MCF 10A (cell line): ENCODE measurements around the gene RAB40A. TPM values are rescaled to one million over a fixed set of nuclear protein-coding genes. Genes with fewer than 3 reads are reported as not detected.
"Not testable (repeated sequence)": the region's sequence is repeated elsewhere in the genome, so short reads cannot be mapped to it uniquely, and the experiment has no call there.

Experiments
- BruUV-seq: library from RNA; stranded (reverse); fragments of 400-500 nt; replicated peaks from 2 replicates; lab custom pipeline; 2021; lab: Mats Ljungman, UMichigan
- CTCF ChIA-PET: fragments of 300-600 bp; sonication (Branson Sonifier 250); formaldehyde crosslinking; extraction: SDS; loops from one replicate; lab custom pipeline; 2021; ENCODE audit warnings: antibody characterized with exemption, inconsistent platforms; lab: Yijun Ruan, JAX
- POLR2A ChIA-PET: fragments of 300-600, 350-650 bp; sonication (Branson Sonifier 250); formaldehyde crosslinking; extraction: SDS; loops from one replicate; lab custom pipeline; 2020; ENCODE audit warnings: antibody characterized with exemption, inconsistent platforms; lab: Yijun Ruan, JAX
- DNase-seq: peaks from one replicate; pipeline ENCODE4 v3.0.0-alpha.2; 2018; ENCODE audit not compliant: unreplicated experiment
- H3K27ac Mint-ChIP-seq: one replicate; pipeline ENCODE4 v1.8.0; 2022; ENCODE audit warnings: mild to moderate bottlenecking, low read depth, mixed read lengths; ENCODE audit not compliant: unreplicated experiment
- H3K27me3 Mint-ChIP-seq: one replicate; pipeline ENCODE4 v1.8.0; 2022; ENCODE audit warnings: mixed read lengths; ENCODE audit not compliant: insufficient read depth, unreplicated experiment
- H3K36me3 Mint-ChIP-seq: one replicate; pipeline ENCODE4 v1.8.0; 2022; ENCODE audit warnings: mild to moderate bottlenecking, moderate library complexity, mixed read lengths; ENCODE audit not compliant: insufficient read depth, unreplicated experiment
- H3K4me1 Mint-ChIP-seq: one replicate; pipeline ENCODE4 v1.8.0; 2022; ENCODE audit warnings: mixed read lengths; ENCODE audit not compliant: insufficient read depth, unreplicated experiment
- H3K4me3 Mint-ChIP-seq: one replicate; pipeline ENCODE4 v1.8.0; 2022; ENCODE audit warnings: mild to moderate bottlenecking, moderate library complexity, mixed read lengths; ENCODE audit not compliant: unreplicated experiment
- H3K9me3 Mint-ChIP-seq: one replicate; pipeline ENCODE4 v1.8.0; 2022; ENCODE audit warnings: mixed read lengths; ENCODE audit not compliant: unreplicated experiment
- CTCF ChIP-seq: fragments of 200-600 bp; IDR thresholded peaks from one replicate; pipeline ENCODE4 v1.8.0; 2022; ENCODE audit warnings: antibody characterized with exemption, mild to moderate bottlenecking; ENCODE audit not compliant: unreplicated experiment
- intact Hi-C: fragments of 100-400 bp; cut with micrococcal nuclease; formaldehyde crosslinking; loops from 2 replicates; pipeline ENCODE4 v1.14.1; 2022
- total RNA-seq: library from RNA; stranded (reverse); gene quantifications from 2 replicates; pipeline ENCODE4 v1.2.3, GENCODE V29; 2022

RAB40A gene
- total RNA-seq, 1 experiment from 2014 or later: not detected

DNA sequence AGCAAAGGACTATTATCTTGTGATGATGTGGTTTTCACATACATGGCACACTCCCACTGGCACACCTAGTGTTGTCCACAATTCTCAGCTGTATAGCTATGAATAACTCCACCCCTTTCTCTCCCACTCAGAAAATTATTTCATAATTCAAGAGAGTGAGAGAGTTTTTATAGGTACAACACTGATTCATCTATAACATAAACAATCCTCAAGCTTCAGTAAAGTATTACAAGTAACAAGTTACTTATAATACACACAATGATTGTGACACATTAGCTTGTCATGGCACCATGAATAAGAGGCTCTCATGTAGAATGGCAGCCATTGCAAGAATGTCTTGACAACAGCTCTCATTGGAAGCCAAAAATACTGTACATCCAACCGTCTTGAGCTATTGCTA, 43.9 kb downstream of the RAB40A start:
- ChIA-PET CTCF (interaction anchor here (0.5 to 1.0 kb wide), 3 partner anchors 10 to 35 kb away, joined by 3 read pairs; no protein-coding TSS in a partner anchor), POLR2A (no interaction called here)
- H3K9me3 Mint-ChIP-seq: no peaks in the 10 kb centered on the region
- intact Hi-C loops: no loop called here
- DNase-seq: peak; percentile 59
- H3K36me3 Mint-ChIP-seq: no peaks in the 10 kb centered on the region
- no peaks in the 10 kb centered on the region for H3K4me1 Mint-ChIP-seq
- TF ChIP-seq CTCF: no peak
- BruUV-seq: no TSS peak
- no peak overlapping the region for H3K27ac Mint-ChIP-seq
- H3K4me3 Mint-ChIP-seq: no peak overlapping the region
- peaks cover 25% of the 10 kb centered on the region for H3K27me3 Mint-ChIP-seq

DNA sequence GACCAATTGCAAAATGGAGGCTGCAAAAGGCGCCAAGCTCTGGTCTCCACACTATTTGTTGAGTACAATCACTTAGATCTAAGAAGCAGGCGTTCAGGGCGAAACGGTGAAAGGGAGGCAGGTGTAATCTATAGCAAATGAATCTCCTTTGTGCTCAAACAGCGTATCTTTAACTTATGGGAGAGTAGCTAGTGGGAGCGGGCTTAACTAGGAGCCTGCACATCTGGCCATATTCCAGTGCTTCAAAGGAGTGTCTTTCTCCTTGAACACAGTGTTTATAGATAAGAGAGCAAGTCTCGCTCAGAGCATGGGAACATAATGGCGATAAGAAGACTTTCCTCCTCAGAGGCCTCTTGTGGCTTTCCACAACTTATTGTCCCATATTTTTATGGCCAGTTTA, 49.3 kb downstream of the RAB40A start:
- H3K27me3 Mint-ChIP-seq: peaks cover 36% of the 10 kb centered on the region
- H3K27ac Mint-ChIP-seq, H3K4me1 Mint-ChIP-seq, BruUV-seq, H3K36me3 Mint-ChIP-seq, H3K4me3 Mint-ChIP-seq, DNase-seq, H3K9me3 Mint-ChIP-seq, POLR2A ChIA-PET: not testable (repeated sequence)
- intact Hi-C loops: loop anchor here (10.0 kb wide), 1 partner anchor 515 kb away; no protein-coding TSS in a partner anchor
- CTCF ChIA-PET: interaction anchor here (1.0 kb wide), 1 partner anchor 126 kb away, joined by 4 read pairs; no protein-coding TSS in a partner anchor

DNA sequence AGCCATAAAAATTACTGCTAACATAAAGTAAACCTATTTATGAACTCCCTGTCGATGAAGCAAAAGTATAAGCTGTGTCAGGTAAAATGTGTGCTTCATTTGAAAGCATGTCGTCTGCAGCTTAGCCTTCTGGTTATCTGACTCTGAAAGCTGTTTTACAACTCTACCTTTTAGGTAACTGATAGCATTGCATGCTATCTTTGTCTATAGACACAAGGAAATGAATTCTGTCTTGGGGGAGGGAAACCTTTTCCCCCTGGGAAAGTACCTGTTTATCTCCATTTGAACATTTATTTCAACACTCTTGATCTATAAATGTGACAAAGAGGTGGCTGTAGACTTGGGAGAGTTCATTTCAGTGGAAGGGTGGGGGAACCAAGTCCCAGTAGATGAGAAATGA, 51.4 kb downstream of the RAB40A start:
- intact Hi-C loops: loop anchor here (10.0 kb wide), 1 partner anchor 513 kb away; no protein-coding TSS in a partner anchor
- Mint-ChIP-seq H3K4me1 (peaks cover 5% of the 10 kb centered on the region), H3K27me3 (peaks cover 48% of the 10 kb centered on the region), H3K9me3 (no peaks in the 10 kb centered on the region), H3K27ac (no peak overlapping the region), H3K36me3 (no peaks in the 10 kb centered on the region), H3K4me3 (no peak overlapping the region)
- CTCF ChIA-PET: interaction anchor here (0.6 to 1.3 kb wide), 5 partner anchors 53 to 292 kb away, joined by 3 to 5 read pairs (median 3); no protein-coding TSS in a partner anchor
- TF ChIP-seq CTCF: no peak
- POLR2A ChIA-PET: no interaction called here
- no peak for DNase-seq
- BruUV-seq: no TSS peak

DNA sequence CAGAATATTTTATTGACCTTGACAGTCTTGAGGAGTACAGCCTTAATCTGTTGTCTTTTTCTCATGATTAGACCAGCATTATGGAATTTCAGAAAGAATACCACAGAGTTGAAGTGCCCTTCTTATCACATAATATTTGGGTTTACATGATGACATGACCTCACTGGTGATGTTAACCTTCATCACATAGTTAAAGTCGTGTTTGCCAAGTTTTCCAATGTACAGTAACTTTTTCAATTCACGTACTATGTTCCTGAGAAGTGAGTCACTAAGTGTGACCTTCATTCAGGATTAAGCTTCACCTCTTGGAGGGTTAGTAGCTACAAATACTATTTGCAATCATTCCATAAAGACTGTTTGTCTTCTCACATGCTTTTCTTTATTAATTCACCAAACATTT, 52.1 kb downstream of the RAB40A start:
- intact Hi-C loops: loop anchor here (10.0 kb wide), 1 partner anchor 512 kb away; no protein-coding TSS in a partner anchor
- no peak overlapping the region for H3K27ac Mint-ChIP-seq
- peaks cover 56% of the 10 kb centered on the region for H3K27me3 Mint-ChIP-seq
- ChIA-PET CTCF (interaction anchor here (0.7 to 1.3 kb wide), 4 partner anchors 54 to 358 kb away, joined by 3 to 5 read pairs (median 3); no protein-coding TSS in a partner anchor), POLR2A (no interaction called here)
- no peak overlapping the region for H3K4me3 Mint-ChIP-seq
- H3K4me1 Mint-ChIP-seq: peaks cover 5% of the 10 kb centered on the region
- DNase-seq: no peak
- H3K36me3 Mint-ChIP-seq: no peaks in the 10 kb centered on the region
- no TSS peak for BruUV-seq
- no peaks in the 10 kb centered on the region for H3K9me3 Mint-ChIP-seq
- TF ChIP-seq CTCF: no peak
